GM21423 (cell line): ENCODE measurements around the gene KIF7.
"Not testable (repeated sequence)": the region's sequence is repeated elsewhere in the genome, so short reads cannot be mapped to it uniquely, and the experiment has no call there.

Experiments
- ATAC-seq: cut with Tn5 transposase; IDR thresholded peaks from one replicate; pipeline ENCODE4 v1.9.1; 2021; ENCODE audit warnings: mild to moderate bottlenecking, moderate library complexity; ENCODE audit not compliant: unreplicated experiment

KIF7 gene

GRCh38 chr15:89627256-89627970 lies 27.9 kb downstream of the KIF7 start:
- ATAC-seq: no peak

- no peak for ATAC-seq
Measured at GRCh38 chr15:89625716-89626115, 29.6 kb downstream of the KIF7 start.

GRCh38 chr15:89623165-89623564 lies 32.1 kb downstream of the KIF7 start:
- no peak for ATAC-seq

- ATAC-seq: no peak
Measured at GRCh38 chr15:89621547-89621946, 33.7 kb downstream of the KIF7 start.

GRCh38 chr15:89616228-89616627 lies 39.0 kb downstream of the KIF7 start:
- no peak for ATAC-seq

GRCh38 chr15:89615135-89615534 lies 40.1 kb downstream of the KIF7 start:
- ATAC-seq: no peak

- ATAC-seq: no peak
Measured at GRCh38 chr15:89614164-89614563, 41.1 kb downstream of the KIF7 start.

GRCh38 chr15:89613031-89613430 lies 42.2 kb downstream of the KIF7 start:
- no peak for ATAC-seq

- no peak for ATAC-seq
Measured at GRCh38 chr15:89611317-89611716, 44.0 kb downstream of the KIF7 start.

- no peak for ATAC-seq
Measured at GRCh38 chr15:89599021-89599420, 56.2 kb downstream of the KIF7 start.

GRCh38 chr15:89593018-89593417 lies 62.2 kb downstream of the KIF7 start:
- ATAC-seq: no peak

GRCh38 chr15:89591834-89592233 lies 63.4 kb downstream of the KIF7 start:
- ATAC-seq: no peak

GRCh38 chr15:89587955-89588354 lies 67.3 kb downstream of the KIF7 start:
- no peak for ATAC-seq

- no peak for ATAC-seq
Measured at GRCh38 chr15:89586651-89587050, 68.6 kb downstream of the KIF7 start.

GRCh38 chr15:89580747-89581146 lies 74.5 kb downstream of the KIF7 start:
- ATAC-seq: not testable (repeated sequence)

GRCh38 chr15:89578146-89578545 lies 77.1 kb downstream of the KIF7 start:
- ATAC-seq: no peak
